ENCODE data around the gene POU3F1.

The POU3F1 gene

GRCh38 chr1:38046333-38046883 is at the start of gene POU3F1:
POU3F1 (minus strand) TSS chr1:38046793; CDS start chr1:38046743, 50 bp downstream.
- H3K27ac ChIP-seq (ENCODE audit: low read depth, low read length): no peak within 1 kb of the TSS
- H3K4me3 ChIP-seq (ENCODE audit: low read depth, low read length): peak within 1 kb of the TSS; percentile 75
- H3K79me2 ChIP-seq (ENCODE audit: control insufficient read depth, insufficient read depth, low read length, unreplicated experiment): no peaks in the 10 kb centered on the region
- H3K27me3 ChIP-seq (ENCODE audit: insufficient read depth, low read length): peaks cover 68% of the 10 kb centered on the region
- H3K36me3 ChIP-seq (ENCODE audit: insufficient read depth, low read length): no peaks in the 10 kb centered on the region
- H3K4me1 ChIP-seq (ENCODE audit: control insufficient read depth, insufficient read depth, low read length, unreplicated experiment): no peaks in the 10 kb centered on the region
- H2AFZ ChIP-seq (ENCODE audit: low read length, unreplicated experiment): peak within 1 kb of the TSS; percentile 40

DNA sequence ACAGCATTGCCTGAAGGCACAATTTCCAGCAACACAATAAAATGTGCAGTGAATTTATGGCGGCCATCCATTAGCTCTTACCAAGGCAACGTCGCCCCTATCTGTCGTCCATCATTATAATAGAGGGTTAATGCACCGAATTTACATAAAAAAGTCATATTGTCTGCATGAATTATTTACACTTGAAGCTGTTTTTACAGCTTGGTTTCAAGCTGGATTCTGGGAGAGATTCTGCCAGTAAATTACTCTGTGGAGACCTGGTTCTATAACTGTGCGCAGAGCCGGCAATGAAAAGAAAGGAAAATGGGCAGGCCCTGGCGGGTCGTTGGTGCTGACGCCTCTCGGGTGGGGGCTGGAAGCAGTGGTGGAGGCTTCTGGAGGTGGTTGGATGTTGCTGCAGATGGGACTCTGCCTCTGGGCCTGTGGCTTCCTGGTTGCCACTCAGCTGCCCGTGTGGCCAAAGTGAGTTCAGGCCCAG is 48.9 kb upstream of the POU3F1 start:
- H3K27me3 ChIP-seq (ENCODE audit: insufficient read depth, low read length): peaks cover 44% of the 10 kb centered on the region

GRCh38 chr1:38094711-38095290 is 48.2 kb upstream of the POU3F1 start:
- H3K4me1 ChIP-seq (ENCODE audit: control insufficient read depth, insufficient read depth, low read length, unreplicated experiment): no peaks in the 10 kb centered on the region
- H3K27me3 ChIP-seq (ENCODE audit: insufficient read depth, low read length): peaks cover 51% of the 10 kb centered on the region
- H3K36me3 ChIP-seq (ENCODE audit: insufficient read depth, low read length): no peaks in the 10 kb centered on the region
- no peaks in the 10 kb centered on the region for H3K79me2 ChIP-seq (ENCODE audit: control insufficient read depth, insufficient read depth, low read length, unreplicated experiment)
- H3K27ac ChIP-seq (ENCODE audit: low read depth, low read length): no peak overlapping the region
- no peak overlapping the region for H2AFZ ChIP-seq (ENCODE audit: low read length, unreplicated experiment)
- no peak overlapping the region for H3K4me3 ChIP-seq (ENCODE audit: low read depth, low read length)

More for the DNA sequence above, 48.9 kb upstream of the POU3F1 start:
- no peaks in the 10 kb centered on the region for H3K36me3 ChIP-seq (ENCODE audit: insufficient read depth, low read length)
- H3K4me1 ChIP-seq (ENCODE audit: control insufficient read depth, insufficient read depth, low read length, unreplicated experiment): no peaks in the 10 kb centered on the region
- H2AFZ ChIP-seq (ENCODE audit: low read length, unreplicated experiment): no peak overlapping the region
- no peaks in the 10 kb centered on the region for H3K79me2 ChIP-seq (ENCODE audit: control insufficient read depth, insufficient read depth, low read length, unreplicated experiment)
- H3K27ac ChIP-seq (ENCODE audit: low read depth, low read length): no peak overlapping the region
- no peak overlapping the region for H3K4me3 ChIP-seq (ENCODE audit: low read depth, low read length)

DNA sequence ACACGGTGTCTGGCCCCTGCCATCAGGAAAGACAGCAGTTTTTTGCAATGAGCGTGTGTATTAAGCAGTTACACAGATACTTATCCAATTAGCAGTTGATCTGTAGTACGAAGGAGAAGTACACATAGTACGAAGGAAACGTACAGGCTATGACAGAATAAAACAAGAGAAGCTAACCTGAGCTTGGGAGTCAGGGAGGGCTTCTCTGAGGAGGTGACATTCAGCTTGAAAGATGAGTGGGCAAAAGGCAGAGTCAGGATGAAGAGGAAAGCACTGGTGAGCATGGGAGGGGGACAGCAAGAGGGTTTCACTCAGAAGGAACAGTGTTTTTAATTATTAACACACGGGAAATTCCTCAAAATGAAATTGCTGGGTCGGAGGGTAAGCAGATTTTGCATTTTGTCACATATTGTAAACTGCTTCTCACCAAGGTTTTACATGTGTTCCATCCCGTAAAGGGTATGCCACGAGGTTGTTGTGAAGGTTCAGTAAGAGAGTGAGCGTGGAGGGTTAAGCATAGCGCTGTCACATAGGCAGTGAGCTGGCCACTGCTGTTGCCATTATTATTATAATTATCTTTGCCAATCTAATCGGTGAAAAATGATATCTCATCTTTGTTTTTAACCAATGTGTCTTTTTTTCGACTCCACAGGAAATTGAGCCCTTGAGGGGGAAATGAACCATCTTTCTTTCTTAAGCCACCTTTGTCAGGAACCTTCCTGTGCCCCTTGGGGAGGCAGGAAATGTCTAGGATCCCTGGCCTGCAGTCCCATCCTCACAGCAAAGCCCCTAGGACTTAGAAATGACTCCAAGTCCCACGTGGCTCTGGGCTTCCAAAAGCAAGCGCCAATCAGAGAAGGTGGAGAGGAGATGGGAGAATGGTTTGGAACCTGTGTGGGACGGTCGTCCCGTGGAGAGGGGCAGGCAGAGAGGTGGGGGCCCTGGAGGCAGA is 47.3 kb upstream of the POU3F1 start:
- no peaks in the 10 kb centered on the region for H3K36me3 ChIP-seq (ENCODE audit: insufficient read depth, low read length)

GRCh38 chr1:38092256-38092655 is 45.7 kb upstream of the POU3F1 start:
- Histone ChIP-seq H3K4me3 (ENCODE audit: low read depth, low read length) (no peak overlapping the region), H3K36me3 (ENCODE audit: insufficient read depth, low read length) (no peaks in the 10 kb centered on the region), H3K27me3 (ENCODE audit: insufficient read depth, low read length) (peaks cover 64% of the 10 kb centered on the region), H3K27ac (ENCODE audit: low read depth, low read length) (no peak overlapping the region), H3K79me2 (ENCODE audit: control insufficient read depth, insufficient read depth, low read length, unreplicated experiment) (no peaks in the 10 kb centered on the region), H2AFZ (ENCODE audit: low read length, unreplicated experiment) (no peak overlapping the region), H3K4me1 (ENCODE audit: control insufficient read depth, insufficient read depth, low read length, unreplicated experiment) (no peaks in the 10 kb centered on the region)

More for the DNA sequence above, 47.3 kb upstream of the POU3F1 start:
- H3K4me1 ChIP-seq (ENCODE audit: control insufficient read depth, insufficient read depth, low read length, unreplicated experiment): no peaks in the 10 kb centered on the region
- no peaks in the 10 kb centered on the region for H3K79me2 ChIP-seq (ENCODE audit: control insufficient read depth, insufficient read depth, low read length, unreplicated experiment)
- H3K27me3 ChIP-seq (ENCODE audit: insufficient read depth, low read length): peaks cover 55% of the 10 kb centered on the region
- no peak overlapping the region for H3K27ac ChIP-seq (ENCODE audit: low read depth, low read length)
- H3K4me3 ChIP-seq (ENCODE audit: low read depth, low read length): no peak overlapping the region
- H2AFZ ChIP-seq (ENCODE audit: low read length, unreplicated experiment): no peak overlapping the region

DNA sequence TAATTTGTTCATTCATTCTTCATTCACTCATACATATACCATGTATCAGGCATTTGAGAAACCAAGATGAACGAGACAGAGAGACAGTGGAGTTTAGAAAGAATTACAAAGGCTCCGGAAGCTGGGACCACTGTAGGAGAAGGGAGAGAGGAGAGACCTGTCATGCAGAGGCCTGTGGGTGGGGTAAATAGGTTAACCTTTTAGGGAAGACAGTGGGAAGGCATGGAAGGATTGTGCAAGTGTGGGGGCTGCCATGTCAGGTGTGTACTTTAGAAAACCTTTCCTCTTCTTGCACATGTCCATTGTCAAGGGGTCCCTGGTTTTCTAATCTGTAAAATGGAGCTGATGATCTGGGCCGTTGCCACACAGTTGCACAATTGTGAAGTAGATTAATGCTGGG is 44.2 kb upstream of the POU3F1 start:
- Histone ChIP-seq H3K4me3 (ENCODE audit: low read depth, low read length) (no peak overlapping the region), H2AFZ (ENCODE audit: low read length, unreplicated experiment) (no peak overlapping the region), H3K36me3 (ENCODE audit: insufficient read depth, low read length) (no peaks in the 10 kb centered on the region), H3K27me3 (ENCODE audit: insufficient read depth, low read length) (peaks cover 60% of the 10 kb centered on the region), H3K27ac (ENCODE audit: low read depth, low read length) (no peak overlapping the region), H3K79me2 (ENCODE audit: control insufficient read depth, insufficient read depth, low read length, unreplicated experiment) (no peaks in the 10 kb centered on the region), H3K4me1 (ENCODE audit: control insufficient read depth, insufficient read depth, low read length, unreplicated experiment) (peaks cover 3% of the 10 kb centered on the region)

DNA sequence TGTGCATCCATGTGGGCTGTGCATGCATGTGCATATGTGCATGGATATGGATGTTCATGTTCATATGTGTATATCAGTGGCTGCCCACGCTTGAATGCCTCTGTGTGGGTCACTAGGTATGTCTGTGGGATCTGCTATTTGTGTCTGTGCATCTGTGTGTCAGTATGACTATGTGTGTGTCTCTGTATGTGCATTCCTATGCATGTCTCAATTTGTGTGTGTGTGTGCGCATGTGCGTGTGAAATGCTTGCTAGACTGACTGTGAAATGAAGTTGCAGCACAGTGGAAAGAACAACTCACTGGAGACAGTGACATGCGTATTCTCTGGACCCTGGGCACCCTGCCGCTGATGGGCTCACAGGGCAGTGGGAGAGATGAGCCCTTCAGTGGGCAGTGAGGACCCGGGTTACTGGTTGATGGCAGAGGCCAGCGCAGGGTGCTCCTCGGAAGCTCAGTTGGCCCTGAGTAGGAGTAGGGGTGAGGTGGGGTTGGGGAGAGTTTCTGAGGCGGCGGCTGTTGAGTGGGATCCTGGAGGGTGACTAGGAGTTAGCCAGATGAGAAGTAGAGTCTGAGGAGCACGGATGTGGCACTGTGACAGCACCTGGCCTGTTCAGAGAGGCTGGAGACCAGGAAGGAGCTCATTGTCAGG is 43.2 kb upstream of the POU3F1 start:
- Histone ChIP-seq H3K27ac (ENCODE audit: low read depth, low read length) (no peak overlapping the region), H2AFZ (ENCODE audit: low read length, unreplicated experiment) (no peak overlapping the region), H3K27me3 (ENCODE audit: insufficient read depth, low read length) (peaks cover 60% of the 10 kb centered on the region), H3K36me3 (ENCODE audit: insufficient read depth, low read length) (no peaks in the 10 kb centered on the region), H3K4me3 (ENCODE audit: low read depth, low read length) (no peak overlapping the region), H3K79me2 (ENCODE audit: control insufficient read depth, insufficient read depth, low read length, unreplicated experiment) (no peaks in the 10 kb centered on the region), H3K4me1 (ENCODE audit: control insufficient read depth, insufficient read depth, low read length, unreplicated experiment) (peaks cover 3% of the 10 kb centered on the region)

DNA sequence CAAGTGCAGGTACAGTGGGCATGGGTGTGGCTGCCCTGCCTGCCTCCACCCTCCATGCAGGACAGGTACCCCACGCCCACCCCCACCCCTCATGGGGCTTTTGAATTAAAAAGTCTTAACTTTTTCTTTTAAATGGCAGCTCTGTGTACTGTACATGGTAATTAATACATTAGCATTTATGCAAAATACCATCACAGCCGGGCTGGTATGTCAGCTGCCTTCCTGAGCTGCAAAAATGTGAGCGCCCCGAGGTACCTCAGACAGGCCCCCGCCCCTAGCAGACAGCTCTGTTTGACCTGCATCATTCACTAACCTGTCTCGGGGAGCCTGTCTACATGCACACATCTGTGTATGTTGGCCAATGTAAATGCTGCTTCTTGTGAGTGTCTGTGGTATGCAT is 42.2 kb upstream of the POU3F1 start:
- no peaks in the 10 kb centered on the region for H3K79me2 ChIP-seq (ENCODE audit: control insufficient read depth, insufficient read depth, low read length, unreplicated experiment)
- H3K27ac ChIP-seq (ENCODE audit: low read depth, low read length): no peak overlapping the region
- H3K4me3 ChIP-seq (ENCODE audit: low read depth, low read length): no peak overlapping the region
- H3K4me1 ChIP-seq (ENCODE audit: control insufficient read depth, insufficient read depth, low read length, unreplicated experiment): peaks cover 3% of the 10 kb centered on the region
- H3K36me3 ChIP-seq (ENCODE audit: insufficient read depth, low read length): no peaks in the 10 kb centered on the region
- H3K27me3 ChIP-seq (ENCODE audit: insufficient read depth, low read length): peaks cover 50% of the 10 kb centered on the region
- H2AFZ ChIP-seq (ENCODE audit: low read length, unreplicated experiment): no peak overlapping the region

DNA sequence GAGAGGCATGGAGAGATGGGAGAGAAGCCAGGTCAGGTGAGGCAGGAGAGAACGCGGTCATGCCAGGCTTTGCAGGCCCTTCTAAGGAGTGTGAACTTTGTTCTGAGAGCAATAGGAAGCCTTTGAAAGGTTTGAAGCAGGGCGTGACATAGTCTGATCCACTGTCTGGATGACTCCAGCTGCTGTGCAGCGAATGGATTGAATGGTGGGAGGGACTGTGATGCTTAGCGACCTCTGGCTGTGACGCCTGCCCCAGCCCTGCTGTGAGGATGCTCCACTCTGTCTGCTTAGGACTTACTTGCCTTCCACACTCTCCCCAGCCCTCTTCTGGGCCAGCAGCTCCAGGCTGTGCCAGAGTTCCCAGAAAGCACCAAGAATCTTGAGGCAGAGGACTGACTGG is 41.8 kb upstream of the POU3F1 start:
- H3K79me2 ChIP-seq (ENCODE audit: control insufficient read depth, insufficient read depth, low read length, unreplicated experiment): no peaks in the 10 kb centered on the region
- no peak overlapping the region for H3K27ac ChIP-seq (ENCODE audit: low read depth, low read length)
- no peaks in the 10 kb centered on the region for H3K36me3 ChIP-seq (ENCODE audit: insufficient read depth, low read length)
- no peak overlapping the region for H2AFZ ChIP-seq (ENCODE audit: low read length, unreplicated experiment)
- H3K4me3 ChIP-seq (ENCODE audit: low read depth, low read length): no peak overlapping the region
- peaks cover 3% of the 10 kb centered on the region for H3K4me1 ChIP-seq (ENCODE audit: control insufficient read depth, insufficient read depth, low read length, unreplicated experiment)
- H3K27me3 ChIP-seq (ENCODE audit: insufficient read depth, low read length): peaks cover 46% of the 10 kb centered on the region

DNA sequence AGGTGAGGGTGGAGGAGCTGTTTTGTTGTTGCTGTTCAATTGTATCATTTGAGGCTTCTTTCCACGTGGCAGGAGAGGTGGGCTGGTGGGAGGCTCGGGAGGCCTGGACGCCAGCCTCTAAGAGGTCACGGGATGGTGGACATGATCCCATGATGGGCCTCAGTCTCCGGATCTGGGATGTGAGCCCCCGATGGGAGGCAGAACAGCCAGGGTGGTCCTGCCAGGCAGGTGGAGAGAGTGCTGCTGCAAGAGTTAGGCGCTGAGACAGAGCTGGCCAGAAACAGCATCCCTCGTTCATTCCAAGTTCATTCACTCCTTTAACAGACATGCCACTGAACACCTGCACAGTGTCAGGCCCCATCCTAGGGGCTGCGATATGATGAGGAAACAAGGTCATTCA is 41.1 kb upstream of the POU3F1 start:
- no peak overlapping the region for H3K4me3 ChIP-seq (ENCODE audit: low read depth, low read length)
- H3K79me2 ChIP-seq (ENCODE audit: control insufficient read depth, insufficient read depth, low read length, unreplicated experiment): no peaks in the 10 kb centered on the region
- H3K36me3 ChIP-seq (ENCODE audit: insufficient read depth, low read length): no peaks in the 10 kb centered on the region
- H3K4me1 ChIP-seq (ENCODE audit: control insufficient read depth, insufficient read depth, low read length, unreplicated experiment): peaks cover 3% of the 10 kb centered on the region
- peaks cover 40% of the 10 kb centered on the region for H3K27me3 ChIP-seq (ENCODE audit: insufficient read depth, low read length)
- no peak overlapping the region for H3K27ac ChIP-seq (ENCODE audit: low read depth, low read length)
- H2AFZ ChIP-seq (ENCODE audit: low read length, unreplicated experiment): no peak overlapping the region

Measured in ACC112 (cell line).